DOHH2 (cell line): ENCODE measurements around the gene GLI3.

Source experiments
- H3F3A ChIP-seq: fragments of 200-600 bp; sonication (generic), shearing (Covaris generic); 2 replicates; pipeline ENCODE4 v1.6.0; 2016; ENCODE audit warnings: antibody characterized with exemption, mild to moderate bottlenecking; ENCODE audit not compliant: control insufficient read depth, insufficient read depth
- H3K27ac ChIP-seq: fragments of 200-600 bp; sonication (generic); 2 replicates; pipeline ENCODE4 v1.5.1; 2014; ENCODE audit warnings: low read depth, mild to moderate bottlenecking, low read length, moderate library complexity
- H3K27me3 ChIP-seq: fragments of 200-600 bp; sonication (generic); 2 replicates; pipeline ENCODE4 v1.6.1; 2014; ENCODE audit warnings: mild to moderate bottlenecking, low read length, mixed read lengths; ENCODE audit not compliant: control insufficient read depth
- H3K36me3 ChIP-seq: fragments of 200-600 bp; sonication (generic); 2 replicates; pipeline ENCODE4 v1.6.1; 2014; ENCODE audit warnings: mild to moderate bottlenecking, low read length, moderate library complexity, mixed read lengths; ENCODE audit not compliant: control insufficient read depth
- H3K4me1 ChIP-seq: fragments of 200-600 bp; sonication (generic); 2 replicates; pipeline ENCODE4 v1.6.1; 2014; ENCODE audit warnings: mild to moderate bottlenecking, low read length, mixed read lengths; ENCODE audit not compliant: control insufficient read depth
- H3K4me2 ChIP-seq: fragments of 200-600 bp; sonication (generic); 2 replicates; pipeline ENCODE4 v1.6.0; 2014; ENCODE audit warnings: mild to moderate bottlenecking, low read length, moderate library complexity
- H3K4me3 ChIP-seq: fragments of 200-600 bp; sonication (generic); 2 replicates; pipeline ENCODE4 v1.5.1; 2014; ENCODE audit warnings: mild to moderate bottlenecking, low read length, mixed read lengths
- H3K79me2 ChIP-seq: fragments of 200-600 bp; sonication (generic); 2 replicates; pipeline ENCODE4 v1.6.1; 2014; ENCODE audit warnings: mild to moderate bottlenecking, low read length, mixed read lengths; ENCODE audit not compliant: control insufficient read depth
- H3K9me2 ChIP-seq: fragments of 200-600 bp; sonication (generic); replicated peaks from 2 replicates; pipeline ENCODE4 v1.6.1; 2014; ENCODE audit warnings: mild to moderate bottlenecking, low read length, mixed read lengths; ENCODE audit not compliant: control insufficient read depth
- H3K9me3 ChIP-seq: fragments of 200-600 bp; sonication (generic); 2 replicates; pipeline ENCODE4 v1.6.1; 2014; ENCODE audit warnings: antibody characterized with exemption, low read length, mixed read lengths; ENCODE audit not compliant: control insufficient read depth, insufficient read depth
- H4K20me1 ChIP-seq: fragments of 200-600 bp; sonication (generic); 2 replicates; pipeline ENCODE4 v1.6.0; 2014; ENCODE audit warnings: low read depth, mild to moderate bottlenecking, antibody characterized with exemption, low read length, moderate library complexity; ENCODE audit not compliant: control insufficient read depth, insufficient read depth
- CTCF ChIP-seq: fragments of 200-600 bp; sonication (generic); IDR thresholded peaks from one replicate; pipeline ENCODE4 v1.5.1; 2014; ENCODE audit warnings: antibody characterized with exemption, mild to moderate bottlenecking, low read depth, low read length; ENCODE audit not compliant: poor library complexity, severe bottlenecking
- EZH2phosphoT487 ChIP-seq: fragments of 200-600 bp; sonication (generic); IDR thresholded peaks from 2 replicates; pipeline ENCODE4 v1.6.1; 2017; ENCODE audit warnings: borderline replicate concordance, mild to moderate bottlenecking, antibody characterized with exemption, low read length, moderate library complexity, mixed read lengths

Gene GLI3

GRCh38 chr7:41977661-41978060, 259.3 kb downstream of the GLI3 start:
- H3K4me3 ChIP-seq: no peak overlapping the region
- H3K9me2 ChIP-seq: no peaks in the 10 kb centered on the region
- no peaks in the 10 kb centered on the region for H4K20me1 ChIP-seq
- no peaks in the 10 kb centered on the region for H3K4me1 ChIP-seq
- H3K27me3 ChIP-seq: peaks cover 20% of the 10 kb centered on the region; the same call in 1 of the 2 replicates
- TF ChIP-seq CTCF (no peak), EZH2phosphoT487 (no peak)
- no peak overlapping the region for H3K4me2 ChIP-seq
- no peaks in the 10 kb centered on the region for H3K79me2 ChIP-seq
- no peaks in the 10 kb centered on the region for H3K9me3 ChIP-seq
- no peak overlapping the region for H3K27ac ChIP-seq
- H3K36me3 ChIP-seq: no peaks in the 10 kb centered on the region
- H3F3A ChIP-seq: no peaks in the 10 kb centered on the region

- no peak for TF ChIP-seq EZH2phosphoT487
- TF ChIP-seq CTCF: peak; percentile 83
These were observed 259.8 kb downstream of the GLI3 start for GRCh38 chr7:41977151-41977651.

GRCh38 chr7:41976411-41976810, 260.6 kb downstream of the GLI3 start:
- H3K27ac ChIP-seq: no peak overlapping the region
- no peak overlapping the region for H3K4me2 ChIP-seq
- peaks cover 20% of the 10 kb centered on the region; the same call in 1 of the 2 replicates for H3K27me3 ChIP-seq
- H4K20me1 ChIP-seq: no peaks in the 10 kb centered on the region
- H3K4me1 ChIP-seq: no peaks in the 10 kb centered on the region
- no peak for TF ChIP-seq EZH2phosphoT487
- TF ChIP-seq CTCF: no peak
- H3K9me2 ChIP-seq: no peaks in the 10 kb centered on the region
- no peaks in the 10 kb centered on the region for H3K79me2 ChIP-seq
- H3F3A ChIP-seq: no peaks in the 10 kb centered on the region
- H3K9me3 ChIP-seq: no peaks in the 10 kb centered on the region
- H3K4me3 ChIP-seq: no peak overlapping the region
- H3K36me3 ChIP-seq: no peaks in the 10 kb centered on the region

More at GRCh38 chr7:41977151-41977651, 259.8 kb downstream of the GLI3 start:
- Histone ChIP-seq H3K4me1 (no peaks in the 10 kb centered on the region), H4K20me1 (no peaks in the 10 kb centered on the region), H3K27me3 (peaks cover 20% of the 10 kb centered on the region; the same call in 1 of the 2 replicates), H3K79me2 (no peaks in the 10 kb centered on the region), H3F3A (no peaks in the 10 kb centered on the region), H3K27ac (no peak overlapping the region), H3K4me2 (no peak overlapping the region), H3K4me3 (no peak overlapping the region), H3K9me3 (no peaks in the 10 kb centered on the region), H3K9me2 (no peaks in the 10 kb centered on the region), H3K36me3 (no peaks in the 10 kb centered on the region)
